NCI-H146 treated with DMSO at 0.1 percent for 48 hours (cell line): Measurements from ENCODE around the gene OR5L1.

Source experiments
- DNase-seq: peaks from one replicate; lab custom pipeline; 2025; ENCODE audit not compliant: unreplicated experiment; lab: John Stamatoyannopoulos, UW

Gene OR5L1

GRCh38 chr11:55811067-55811466 lies at the start of gene OR5L1:
OR5L1 (plus strand) TSS chr11:55811367; CDS start chr11:55811467, 100 bp downstream.
- DNase-seq = no peak

- DNase-seq = no peak
Measured at GRCh38 chr11:55773138-55773537, 38.0 kb upstream of the OR5L1 start, which contains the start of gene OR5D13. OR5D13 (plus strand) TSS chr11:55773438; CDS start chr11:55773438, 0 bp downstream.

- DNase-seq = no peak
Measured at GRCh38 chr11:55791606-55792005, 19.6 kb upstream of the OR5L1 start.

- no peak for DNase-seq
Measured at GRCh38 chr11:55793321-55793720, 17.8 kb upstream of the OR5L1 start.

- no peak for DNase-seq
Measured at GRCh38 chr11:55795256-55795655, 15.9 kb upstream of the OR5L1 start, which contains the start of gene OR5D14. OR5D14 (plus strand) TSS chr11:55795556; CDS start chr11:55795556, 0 bp downstream.

- DNase-seq = no peak
Measured at GRCh38 chr11:55806248-55806647, 4.9 kb upstream of the OR5L1 start.

GRCh38 chr11:55819330-55819729 lies 8.2 kb downstream of the OR5L1 start, which contains the start of gene OR5D18:
OR5D18 (plus strand) TSS chr11:55819630; CDS start chr11:55819630, 0 bp downstream.
- DNase-seq = no peak

- DNase-seq = no peak
Measured at GRCh38 chr11:55826919-55827318, 15.8 kb downstream of the OR5L1 start, which contains the start of gene OR5L2. OR5L2 (plus strand) TSS chr11:55827219; CDS start chr11:55827219, 0 bp downstream.

- no peak for DNase-seq
Measured at GRCh38 chr11:55838452-55838851, 27.3 kb downstream of the OR5L1 start, which contains the start of gene OR5D16. OR5D16 (plus strand) TSS chr11:55838752; CDS start chr11:55838752, 0 bp downstream.

GRCh38 chr11:55847453-55847852 lies 36.3 kb downstream of the OR5L1 start:
- no peak for DNase-seq

GRCh38 chr11:55849037-55849436 lies 37.9 kb downstream of the OR5L1 start:
- no peak for DNase-seq

- DNase-seq = no peak
Measured at GRCh38 chr11:55852141-55852540, 41.0 kb downstream of the OR5L1 start.

- no peak for DNase-seq
Measured at GRCh38 chr11:55854704-55855103, 43.5 kb downstream of the OR5L1 start.
